ENCODE measurements around the gene CBX5.

Gene CBX5

GRCh38 chr12:54222609-54223008, 57.3 kb downstream of the CBX5 start:
- DNase-seq, result no peak

- no peak for DNase-seq
These were observed 58.4 kb downstream of the CBX5 start for GRCh38 chr12:54221402-54221984.

GRCh38 chr12:54220567-54220966, 59.4 kb downstream of the CBX5 start:
- no peak for DNase-seq

GRCh38 chr12:54220092-54220557, 59.8 kb downstream of the CBX5 start:
- peak; percentile 69 for DNase-seq

- DNase-seq, result peak; percentile 25
These were observed 62.1 kb downstream of the CBX5 start for GRCh38 chr12:54217774-54218241.

- DNase-seq, result peak; percentile 82
These were observed 62.9 kb downstream of the CBX5 start for GRCh38 chr12:54216797-54217661.

GRCh38 chr12:54215989-54216796, 63.7 kb downstream of the CBX5 start:
- DNase-seq, result peak; percentile 48

GRCh38 chr12:54214553-54215406, 65.1 kb downstream of the CBX5 start:
- peak; percentile 87 for DNase-seq

GRCh38 chr12:54213079-54213478, 66.8 kb downstream of the CBX5 start:
- DNase-seq, result no peak

GRCh38 chr12:54211920-54212319, 68.0 kb downstream of the CBX5 start:
- no peak for DNase-seq

GRCh38 chr12:54210400-54210790, 69.5 kb downstream of the CBX5 start:
- DNase-seq, result no peak

- no peak for DNase-seq
These were observed 71.3 kb downstream of the CBX5 start for GRCh38 chr12:54208591-54208990.

- peak; percentile 84 for DNase-seq
These were observed 72.2 kb downstream of the CBX5 start for GRCh38 chr12:54207539-54208294.

GRCh38 chr12:54206791-54207190, 73.1 kb downstream of the CBX5 start:
- no peak for DNase-seq

- no peak for DNase-seq
These were observed 75.6 kb downstream of the CBX5 start for GRCh38 chr12:54204316-54204715.

GRCh38 chr12:54201001-54201794, 78.7 kb downstream of the CBX5 start:
- peak; percentile 72 for DNase-seq

- DNase-seq, result no peak
These were observed 79.5 kb downstream of the CBX5 start for GRCh38 chr12:54200412-54200811.

GRCh38 chr12:54199917-54200316, 80.0 kb downstream of the CBX5 start:
- DNase-seq, result no peak

GRCh38 chr12:54199034-54199433, 80.9 kb downstream of the CBX5 start:
- no peak for DNase-seq

GRCh38 chr12:54197431-54197909, 82.5 kb downstream of the CBX5 start:
- DNase-seq, result no peak

- no peak for DNase-seq
These were observed 82.9 kb downstream of the CBX5 start for GRCh38 chr12:54197010-54197409.
